ENCODE measurements around the gene FSTL3.
A peak's percentile ranks its signal among the peaks of the same experiment; 100 is the strongest.
"Not testable (repeated sequence)": the region's sequence is repeated elsewhere in the genome, so short reads cannot be mapped to it uniquely, and the experiment has no call there.

The FSTL3 gene

DNA sequence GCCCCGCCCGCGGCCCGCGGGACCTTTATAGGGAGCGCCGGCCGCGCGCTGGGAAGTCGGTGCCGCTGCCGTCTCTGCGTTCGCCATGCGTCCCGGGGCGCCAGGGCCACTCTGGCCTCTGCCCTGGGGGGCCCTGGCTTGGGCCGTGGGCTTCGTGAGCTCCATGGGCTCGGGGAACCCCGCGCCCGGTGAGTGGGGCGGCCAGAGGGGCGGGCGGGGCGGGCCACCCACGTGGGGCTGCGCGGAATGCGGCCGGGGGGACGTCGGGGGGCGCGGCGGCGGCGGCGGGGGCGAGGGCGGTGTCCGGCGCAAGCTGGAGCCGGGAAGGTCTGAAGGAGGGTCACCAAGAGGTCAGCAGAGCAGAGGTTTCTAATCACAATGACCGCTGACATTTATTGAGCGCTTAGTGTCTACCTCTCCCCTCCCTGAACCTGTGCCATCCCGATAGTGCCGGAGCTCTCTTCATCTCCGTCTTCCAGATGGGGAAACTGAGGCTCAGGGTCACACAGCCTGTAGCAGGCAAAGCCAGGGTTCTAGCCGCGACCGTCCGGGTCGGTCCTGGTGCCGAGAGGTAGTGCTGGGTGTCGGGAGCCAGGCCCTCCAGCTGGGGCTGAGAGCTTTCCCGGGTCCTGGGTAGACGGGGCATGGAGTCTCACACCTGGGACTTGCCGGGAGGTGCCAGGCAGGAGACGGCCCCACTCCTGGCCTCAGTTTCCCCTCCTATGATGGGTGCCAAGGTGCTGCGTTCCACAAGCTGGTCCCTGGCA lies at the start of gene FSTL3:
TSS of gene FSTL3 (plus strand) at position 54 of the 767 bp plus-strand sequence. CDS start at position 86, 32 bp downstream.
- peak in 1 of 2 experiments; percentile 13 for DNase-seq

DNA sequence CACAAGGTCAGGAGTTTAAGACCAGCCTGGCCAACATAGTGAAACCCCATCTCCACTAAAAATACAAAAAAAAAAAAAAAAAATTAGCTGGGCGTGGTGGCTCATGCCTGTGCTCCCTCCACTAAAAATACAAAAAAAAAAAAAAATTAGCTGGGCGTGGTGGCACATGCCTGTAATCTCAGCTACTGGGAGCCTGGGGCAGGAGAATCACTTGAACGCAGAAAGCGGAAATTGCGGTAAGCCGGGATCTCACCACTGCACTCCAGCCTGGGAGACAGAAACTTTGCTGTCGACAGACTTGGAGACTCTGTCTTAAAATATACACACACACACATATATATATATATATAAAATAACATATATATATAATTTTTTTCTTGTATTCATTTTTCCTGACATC lies 49.6 kb upstream of the FSTL3 start:
- not testable (repeated sequence) for DNase-seq

DNA sequence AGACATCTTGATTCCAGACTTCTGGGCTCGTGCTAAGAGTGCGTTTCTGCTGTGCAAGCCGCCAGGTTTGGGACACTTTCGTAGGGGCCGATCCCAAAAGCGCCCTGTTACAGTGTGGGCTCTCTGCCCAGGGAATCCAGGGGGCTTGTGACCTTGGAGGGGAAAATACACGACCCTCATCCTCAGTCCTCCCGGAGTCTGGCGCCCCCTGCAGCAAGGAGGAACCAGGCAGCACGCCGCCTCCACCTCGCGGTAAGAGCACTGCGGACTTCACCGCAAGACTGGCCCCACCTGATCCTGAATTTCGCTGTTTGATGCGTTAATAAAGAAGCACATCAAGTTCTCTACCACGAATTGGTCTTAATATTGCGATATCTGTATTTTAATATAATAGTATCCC lies 48.0 kb upstream of the FSTL3 start:
- no peak for DNase-seq

DNA sequence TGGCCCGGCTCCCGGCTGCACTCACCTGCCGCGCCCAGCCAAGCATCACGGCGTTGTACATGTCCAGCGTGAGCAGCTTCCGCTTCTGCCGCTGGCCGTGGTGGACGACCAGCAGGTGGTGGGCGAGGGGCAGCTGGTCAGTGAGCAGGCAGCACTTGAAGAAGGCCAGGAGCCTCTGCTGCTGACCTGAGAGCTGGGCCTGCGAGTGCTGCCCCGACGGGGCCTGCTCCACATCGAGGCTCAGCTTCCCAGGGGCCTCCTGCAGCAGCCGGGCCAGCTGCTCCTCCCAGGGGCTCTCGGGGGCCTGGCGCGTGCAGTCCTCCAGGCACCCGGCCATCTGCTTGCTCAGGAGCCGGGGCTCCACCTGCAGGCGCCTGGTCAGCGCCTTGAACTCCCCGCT lies 46.7 kb upstream of the FSTL3 start:
- not testable (repeated sequence) for DNase-seq

DNA sequence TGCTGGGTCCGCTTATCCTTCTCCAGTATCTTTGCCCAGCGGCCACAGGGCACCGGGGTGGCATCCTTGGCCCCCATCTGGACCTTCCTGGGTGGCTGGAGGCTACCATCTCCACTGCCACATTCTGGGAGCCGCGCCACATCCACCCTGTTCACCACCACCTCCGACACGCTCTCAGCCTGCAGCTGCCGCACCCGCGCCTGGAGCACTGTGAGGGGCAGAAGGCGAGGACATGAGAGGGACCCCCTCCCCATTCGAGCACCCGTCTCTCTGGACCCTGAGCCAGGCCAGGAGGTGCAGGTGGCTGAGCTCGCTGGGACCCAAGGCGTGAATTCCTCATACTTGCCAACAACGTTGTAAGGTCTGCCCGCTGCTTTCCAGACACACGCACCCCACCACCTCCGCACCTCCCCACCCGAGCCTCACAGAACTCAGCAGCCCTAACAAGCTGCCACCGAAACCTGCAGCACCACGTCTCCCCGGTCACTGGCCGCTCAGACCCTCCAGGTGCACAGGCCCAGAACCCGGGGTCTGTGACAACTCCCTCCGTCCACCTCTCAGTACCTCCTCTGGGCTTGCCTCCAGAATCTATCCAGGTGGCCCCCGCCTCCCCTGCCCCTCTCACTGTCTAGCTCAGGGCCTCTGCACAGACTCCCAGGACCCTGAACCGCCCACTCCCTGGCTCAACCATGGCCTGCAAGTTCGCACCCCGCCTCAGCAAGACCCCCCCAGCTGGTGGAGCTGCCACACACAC lies 46.1 kb upstream of the FSTL3 start:
- DNase-seq = no peak

DNA sequence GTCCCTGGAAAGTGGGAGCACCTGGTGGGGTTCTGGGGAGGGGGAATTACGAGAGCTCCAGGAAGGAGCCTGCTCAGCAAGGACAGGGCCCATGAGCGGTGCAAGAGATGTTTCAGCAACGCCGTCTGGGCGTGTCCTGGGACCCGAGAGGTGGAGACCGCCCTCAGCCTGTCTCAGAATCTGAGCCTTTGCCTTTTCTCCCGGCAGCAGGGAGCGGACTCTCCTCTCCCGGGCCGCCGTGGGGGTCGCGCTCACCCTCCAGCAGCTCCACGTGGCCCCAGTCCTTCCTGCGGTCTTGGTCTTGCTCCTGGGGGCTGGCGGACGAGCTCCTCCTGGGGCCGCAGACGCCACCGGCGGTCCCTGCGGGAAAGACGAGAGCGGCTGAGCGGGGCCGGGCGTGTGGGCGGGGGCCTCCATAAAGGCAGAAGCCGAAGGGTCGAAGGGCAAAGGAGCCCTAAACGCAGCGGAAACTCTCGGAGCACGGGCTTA lies 43.6 kb upstream of the FSTL3 start:
- peak in 1 of 2 experiments; percentile 24 for DNase-seq

DNA sequence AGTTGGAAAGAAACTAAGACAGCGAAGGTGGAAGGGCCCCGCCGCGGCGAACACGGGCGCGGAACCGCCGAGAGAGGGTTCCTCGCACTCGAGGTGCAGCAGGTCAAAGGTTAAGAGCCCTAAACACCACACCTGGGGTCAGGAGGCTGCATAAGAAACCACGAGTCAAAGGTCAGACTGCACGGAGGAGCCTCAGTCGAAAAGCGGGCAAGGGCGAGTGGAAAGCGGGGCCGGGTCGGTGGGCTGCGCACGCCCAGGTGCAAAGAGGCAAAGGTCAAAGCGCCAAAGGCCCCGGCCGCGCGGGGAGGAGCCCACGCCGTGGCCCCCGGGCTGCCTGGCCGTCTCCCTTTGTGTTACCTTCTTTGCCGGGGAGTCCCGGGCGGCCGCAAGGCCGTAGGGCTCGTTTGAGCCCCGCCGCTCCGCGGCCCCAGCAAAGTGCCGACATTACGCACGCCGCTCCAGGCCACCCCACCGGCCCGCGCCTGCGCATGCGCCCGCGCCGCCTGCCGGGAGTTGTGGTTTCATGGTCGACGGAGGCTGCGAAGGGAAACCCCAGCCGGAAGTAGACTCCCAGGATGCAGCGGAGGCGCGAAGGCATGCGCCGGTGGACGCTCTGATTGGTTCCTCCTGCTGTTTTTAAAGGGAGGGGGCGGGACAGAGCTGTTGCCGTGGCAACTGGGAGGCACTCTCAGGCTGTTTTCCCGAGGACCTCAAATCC lies 43.0 kb upstream of the FSTL3 start, which contains the start of gene POLRMT:
TSS of gene POLRMT (minus strand) at position 470 of the 718 bp plus-strand sequence. CDS start at position 445, 25 bp downstream.
- DNase-seq = peak; percentile 92 to 94

DNA sequence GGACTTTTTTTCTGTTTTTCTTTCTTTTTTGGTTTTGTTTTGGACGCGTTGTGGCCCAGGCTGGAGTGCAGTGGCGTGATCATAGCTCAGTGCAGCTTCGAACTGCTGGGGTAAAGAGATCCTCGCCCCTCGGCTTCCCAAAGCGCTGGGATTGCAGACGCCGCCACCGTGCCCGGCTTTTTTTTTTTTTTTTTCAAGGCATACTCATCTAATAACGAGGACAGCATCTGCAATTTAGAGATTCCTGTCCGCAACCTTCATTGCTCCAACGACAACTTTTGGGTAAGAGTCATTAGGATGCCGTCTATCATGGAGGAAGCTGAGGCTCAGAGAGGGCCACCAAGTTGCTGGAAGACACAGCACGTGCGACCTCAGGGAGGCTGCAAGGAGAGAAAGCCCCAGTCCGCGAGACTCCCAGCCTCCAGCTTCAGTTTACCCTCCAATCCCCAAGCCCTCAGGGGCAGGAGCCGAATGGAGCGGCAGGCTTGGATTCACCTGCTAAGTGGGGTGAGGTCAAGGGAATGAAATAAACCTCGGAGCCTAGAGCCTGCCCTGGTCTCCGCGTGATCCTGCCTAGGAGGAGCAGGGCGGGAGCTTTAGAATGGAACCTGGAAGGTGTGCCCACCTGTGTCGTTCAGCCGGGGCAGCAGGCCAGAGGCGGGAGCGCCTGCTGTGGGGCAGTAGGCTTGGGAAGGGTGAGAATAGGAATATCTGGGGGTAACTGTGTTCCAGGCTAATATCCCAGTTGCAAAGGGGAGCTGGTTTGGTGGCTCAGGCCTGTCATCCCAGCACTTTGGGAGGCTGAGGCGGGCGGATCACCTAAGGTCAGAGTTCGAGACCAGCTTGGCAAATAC lies 42.2 kb upstream of the FSTL3 start:
- no peak for DNase-seq

DNA sequence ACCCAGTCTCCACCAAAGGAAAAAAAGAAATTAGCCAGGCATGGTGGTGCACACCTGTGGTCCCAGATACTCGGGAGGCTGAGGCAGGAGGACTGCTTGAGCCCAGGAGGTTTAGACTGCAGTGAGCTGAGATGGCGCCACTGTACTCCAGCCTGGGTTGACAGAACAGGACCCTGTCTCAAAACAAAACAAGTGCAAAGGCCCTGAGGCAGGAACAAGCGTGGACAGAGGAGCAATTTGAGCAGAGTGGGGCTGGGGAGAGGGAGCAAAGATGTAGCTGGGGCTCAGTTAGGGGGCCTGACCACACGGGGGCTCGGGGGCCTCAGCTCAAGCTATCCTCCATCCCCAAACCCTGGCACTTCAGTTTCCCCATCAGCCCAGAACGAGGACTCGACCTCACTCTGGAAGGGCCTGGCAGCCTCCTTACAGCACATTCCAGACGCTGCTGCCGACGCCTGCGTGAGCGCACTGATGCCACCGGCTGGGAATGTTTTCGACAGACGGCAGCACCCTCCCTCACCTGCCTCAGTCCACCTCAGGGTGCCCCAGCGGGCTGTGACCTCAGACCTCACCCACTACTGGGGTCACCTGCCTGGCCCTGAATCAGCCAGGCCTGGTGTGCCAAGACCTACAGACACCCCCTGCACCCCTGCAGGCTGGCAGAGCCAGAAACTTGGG lies 41.1 kb upstream of the FSTL3 start:
- DNase-seq = no peak

DNA sequence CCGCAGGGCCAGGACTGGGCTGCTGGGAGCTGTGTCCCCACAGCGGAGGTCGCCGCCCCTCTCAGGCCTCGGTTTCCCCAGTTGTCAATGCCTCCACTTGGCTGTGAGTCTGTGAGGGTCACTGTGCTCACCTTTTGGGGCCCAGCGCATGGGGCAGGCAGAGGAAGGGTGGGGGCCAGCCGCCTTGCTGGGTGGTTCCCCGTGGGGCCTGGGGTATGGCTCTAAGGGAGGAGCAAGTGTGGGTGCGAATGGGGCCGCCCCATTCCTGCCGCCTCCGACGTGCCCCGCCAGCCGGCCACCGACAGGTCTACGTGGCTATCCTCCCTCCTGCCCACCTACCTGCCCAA lies 37.3 kb upstream of the FSTL3 start:
- DNase-seq = no peak

DNA sequence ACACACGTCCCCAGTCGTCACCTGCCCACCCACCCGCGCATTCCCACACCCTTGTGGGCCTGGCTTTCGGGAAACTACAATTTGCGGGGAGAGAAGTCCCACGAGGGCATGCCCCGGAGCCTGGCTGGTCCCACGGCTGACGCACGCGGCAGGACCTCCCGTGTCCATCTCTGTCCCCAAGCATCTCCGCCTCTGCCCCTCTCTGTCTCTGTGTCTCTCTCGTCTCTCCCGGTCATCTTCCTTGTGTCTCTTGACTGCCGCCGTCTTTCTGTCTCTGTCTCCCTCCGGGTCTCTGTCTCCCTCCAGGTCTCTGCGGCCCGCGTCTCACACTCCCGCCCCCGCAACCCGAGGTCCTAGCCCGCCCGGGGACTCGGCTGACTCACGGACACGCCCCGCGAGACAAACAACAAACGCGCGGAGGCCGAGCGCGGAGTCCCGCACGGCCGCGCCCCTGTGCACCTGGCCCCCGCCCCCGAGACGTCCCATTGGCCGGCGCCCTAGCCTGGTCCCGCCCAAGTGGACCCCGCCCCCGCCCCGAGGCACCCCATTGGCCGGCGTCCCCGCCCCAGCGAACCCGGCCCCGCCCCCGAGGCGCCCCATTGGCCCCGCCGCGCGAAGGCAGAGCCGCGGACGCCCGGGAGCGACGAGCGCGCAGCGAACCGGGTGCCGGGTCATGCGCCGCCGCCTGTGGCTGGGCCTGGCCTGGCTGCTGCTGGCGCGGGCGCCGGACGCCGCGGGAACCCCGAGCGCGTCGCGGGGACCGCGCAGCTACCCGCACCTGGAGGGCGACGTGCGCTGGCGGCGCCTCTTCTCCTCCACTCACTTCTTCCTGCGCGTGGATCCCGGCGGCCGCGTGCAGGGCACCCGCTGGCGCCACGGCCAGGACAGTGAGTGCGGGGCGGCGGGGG lies 36.7 kb upstream of the FSTL3 start, which contains the start of gene FGF22:
TSS of gene FGF22 (plus strand) at position 627 of the 908 bp plus-strand sequence. CDS start at position 674, 47 bp downstream.
- peak; percentile 62 to 77 for DNase-seq

DNA sequence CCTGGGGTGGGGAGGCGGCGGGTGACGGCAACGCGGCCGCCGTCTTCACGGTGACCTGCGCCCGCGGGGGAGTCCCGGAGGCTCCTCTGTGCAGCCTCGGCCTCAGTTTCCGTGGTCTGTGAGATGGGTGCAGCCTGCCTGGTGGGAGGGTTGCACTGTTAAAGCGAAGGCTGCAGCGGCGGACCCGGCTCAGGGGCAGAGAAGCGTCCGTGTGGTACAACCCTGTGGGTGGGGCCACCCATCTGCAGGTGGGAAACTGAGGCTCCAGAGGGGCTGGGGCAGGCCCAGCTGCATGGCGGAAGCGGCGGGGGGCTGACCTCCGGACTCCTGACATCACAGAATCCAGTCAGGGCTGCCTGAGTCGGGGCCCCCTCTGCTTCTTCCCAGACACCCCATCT lies 36.0 kb upstream of the FSTL3 start:
- DNase-seq = no peak

DNA sequence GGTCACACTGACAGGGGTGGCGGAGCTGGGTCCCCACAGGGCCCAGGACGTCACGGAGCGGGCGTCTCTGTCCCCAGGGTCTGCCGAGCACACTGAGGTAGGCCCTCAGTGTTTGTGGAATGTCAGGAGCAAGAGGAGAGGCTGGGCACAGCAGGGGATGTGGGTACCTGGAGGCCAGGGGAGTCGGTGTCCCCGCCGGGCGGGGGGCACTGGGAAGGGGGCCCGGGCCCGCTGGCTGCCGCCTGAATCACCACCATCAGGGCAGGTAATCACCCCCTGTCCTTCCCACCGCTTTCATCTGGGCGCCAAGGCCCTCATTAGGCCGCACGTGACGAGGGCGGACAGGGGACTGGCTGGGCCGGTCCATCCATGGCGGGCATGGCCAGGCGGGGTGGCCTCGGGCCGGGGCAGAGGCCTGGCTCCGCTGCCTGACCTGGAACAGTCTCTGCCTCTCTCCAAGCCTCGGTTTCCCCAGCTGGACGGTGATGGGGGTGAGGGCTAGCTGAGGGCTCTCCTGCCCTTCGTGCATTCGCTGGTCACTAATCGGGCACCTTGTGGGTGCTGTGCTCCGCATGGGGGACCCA lies 35.5 kb upstream of the FSTL3 start:
- no peak for DNase-seq

DNA sequence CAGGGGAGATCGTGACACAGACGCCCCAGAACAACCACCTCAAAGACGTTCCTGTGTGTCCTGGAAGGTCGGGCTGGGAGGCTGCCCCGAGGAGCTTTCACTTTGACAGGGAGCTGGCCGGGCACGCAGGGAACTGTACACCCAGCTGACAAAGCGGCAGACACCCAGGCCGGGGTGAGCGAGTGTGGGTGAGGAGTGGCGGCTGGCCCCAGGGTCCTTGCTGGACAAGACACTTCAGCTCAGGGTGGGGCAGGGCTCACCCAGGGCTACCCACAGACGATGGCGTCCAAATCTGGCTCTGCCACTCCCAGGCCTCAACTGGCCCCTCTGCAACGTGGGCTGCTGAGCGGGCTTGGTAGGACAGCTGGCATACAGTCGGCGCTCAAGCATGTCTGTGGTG lies 34.5 kb upstream of the FSTL3 start:
- DNase-seq = no peak

DNA sequence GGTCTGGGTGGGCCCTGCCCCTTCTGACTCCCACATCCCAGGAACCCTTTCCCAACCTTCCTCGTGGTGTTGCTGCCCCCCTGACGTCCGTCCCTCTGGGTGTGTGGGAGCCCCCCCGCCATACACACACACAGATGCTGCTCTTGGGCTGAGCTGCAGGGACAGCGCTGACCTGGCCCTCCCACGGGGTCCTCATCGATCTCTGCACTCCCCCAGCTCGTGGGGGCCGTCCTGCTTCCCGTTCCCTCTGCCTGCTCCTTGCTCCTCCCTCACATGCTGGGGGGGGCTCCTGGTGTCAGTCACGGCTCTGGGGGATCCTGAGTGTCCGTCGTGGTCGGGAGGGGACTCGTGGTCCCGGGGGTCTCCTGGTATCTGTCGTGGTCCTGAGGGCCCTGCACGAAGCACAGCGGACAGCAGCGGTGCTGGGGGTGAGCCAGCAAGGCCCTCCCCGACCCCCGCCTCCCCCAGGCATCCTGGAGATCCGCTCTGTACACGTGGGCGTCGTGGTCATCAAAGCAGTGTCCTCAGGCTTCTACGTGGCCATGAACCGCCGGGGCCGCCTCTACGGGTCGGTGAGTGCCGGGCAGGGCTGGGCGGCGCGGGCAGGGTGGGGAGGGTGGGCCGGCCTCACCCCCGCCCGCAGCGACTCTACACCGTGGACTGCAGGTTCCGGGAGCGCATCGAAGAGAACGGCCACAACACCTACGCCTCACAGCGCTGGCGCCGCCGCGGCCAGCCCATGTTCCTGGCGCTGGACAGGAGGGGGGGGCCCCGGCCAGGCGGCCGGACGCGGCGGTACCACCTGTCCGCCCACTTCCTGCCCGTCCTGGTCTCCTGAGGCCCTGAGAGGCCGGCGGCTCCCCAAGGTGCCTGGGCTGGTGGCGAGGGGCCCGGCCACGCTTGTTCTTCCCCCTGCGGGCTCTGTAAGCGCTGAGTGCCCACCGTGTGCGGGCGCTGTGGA lies 33.1 kb upstream of the FSTL3 start:
- DNase-seq = no peak

DNA sequence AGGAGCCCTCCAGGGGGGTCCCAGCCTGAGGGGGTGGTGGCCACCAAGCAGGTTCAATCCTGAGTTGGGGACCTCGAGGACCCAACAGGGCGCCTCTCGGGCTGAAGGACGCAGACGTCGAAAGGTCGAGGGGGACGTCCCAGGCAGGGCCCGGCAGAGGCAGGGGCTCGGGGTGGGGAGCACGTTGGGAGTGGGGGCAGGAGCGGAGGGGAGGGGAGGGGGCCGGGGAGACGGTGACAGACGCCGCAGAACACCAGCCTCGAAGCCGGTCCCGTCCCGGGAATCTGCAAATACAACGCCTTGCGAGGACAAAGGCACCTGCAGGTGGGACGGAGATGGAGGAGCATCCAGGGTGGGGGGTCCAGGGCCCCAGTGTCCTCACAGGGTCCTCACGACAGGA lies 32.5 kb upstream of the FSTL3 start:
- DNase-seq = no peak

DNA sequence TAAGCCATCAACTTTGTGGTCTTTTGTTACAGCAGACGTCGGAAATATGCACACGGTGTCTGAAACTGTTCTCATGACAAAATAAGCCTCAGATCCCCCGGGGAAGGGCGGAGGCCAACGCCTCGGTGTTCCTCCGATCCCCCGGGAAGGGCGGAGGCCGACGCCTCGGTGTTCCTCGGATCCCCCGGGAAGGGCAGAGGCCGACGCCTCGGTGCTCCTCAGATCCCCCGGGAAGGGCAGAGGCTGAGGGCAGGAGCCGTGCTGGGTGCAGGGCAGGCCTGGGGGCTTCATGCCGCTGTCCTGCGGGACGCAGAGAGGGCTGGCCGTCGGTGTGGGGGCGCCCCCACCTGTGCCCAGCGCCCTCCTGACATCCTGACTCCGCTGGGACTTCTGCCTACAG lies 31.8 kb upstream of the FSTL3 start:
- no peak for DNase-seq

DNA sequence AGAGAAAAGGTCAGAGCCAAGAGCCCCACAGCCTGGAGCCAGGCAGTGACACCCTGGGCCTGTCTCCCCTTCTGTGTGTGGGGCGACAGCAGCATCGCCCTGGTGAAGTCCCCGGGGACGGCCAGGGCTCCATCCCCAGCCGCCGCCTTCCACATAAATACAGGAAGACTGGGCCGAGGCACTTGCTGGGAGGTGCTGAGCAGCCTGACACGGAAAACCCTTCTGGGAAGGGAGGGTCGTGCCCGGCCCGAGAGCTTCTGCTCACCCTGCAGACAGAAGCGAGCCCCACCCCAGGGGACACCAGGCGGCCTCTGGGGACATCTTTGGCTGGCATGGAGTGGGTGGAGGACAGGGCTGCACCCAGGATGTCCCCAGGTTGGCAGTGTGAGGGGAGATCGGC lies 31.4 kb upstream of the FSTL3 start:
- no peak for DNase-seq

All from SW 1271 (cell line).